HG02759 (cell line): ENCODE data around the gene MTNR1A.

Experiments
- ATAC-seq: cut with Tn5 transposase; IDR thresholded peaks from one replicate; pipeline ENCODE4 v1.9.1; 2021; ENCODE audit warnings: mild to moderate bottlenecking, moderate library complexity; ENCODE audit not compliant: unreplicated experiment

MTNR1A gene

DNA sequence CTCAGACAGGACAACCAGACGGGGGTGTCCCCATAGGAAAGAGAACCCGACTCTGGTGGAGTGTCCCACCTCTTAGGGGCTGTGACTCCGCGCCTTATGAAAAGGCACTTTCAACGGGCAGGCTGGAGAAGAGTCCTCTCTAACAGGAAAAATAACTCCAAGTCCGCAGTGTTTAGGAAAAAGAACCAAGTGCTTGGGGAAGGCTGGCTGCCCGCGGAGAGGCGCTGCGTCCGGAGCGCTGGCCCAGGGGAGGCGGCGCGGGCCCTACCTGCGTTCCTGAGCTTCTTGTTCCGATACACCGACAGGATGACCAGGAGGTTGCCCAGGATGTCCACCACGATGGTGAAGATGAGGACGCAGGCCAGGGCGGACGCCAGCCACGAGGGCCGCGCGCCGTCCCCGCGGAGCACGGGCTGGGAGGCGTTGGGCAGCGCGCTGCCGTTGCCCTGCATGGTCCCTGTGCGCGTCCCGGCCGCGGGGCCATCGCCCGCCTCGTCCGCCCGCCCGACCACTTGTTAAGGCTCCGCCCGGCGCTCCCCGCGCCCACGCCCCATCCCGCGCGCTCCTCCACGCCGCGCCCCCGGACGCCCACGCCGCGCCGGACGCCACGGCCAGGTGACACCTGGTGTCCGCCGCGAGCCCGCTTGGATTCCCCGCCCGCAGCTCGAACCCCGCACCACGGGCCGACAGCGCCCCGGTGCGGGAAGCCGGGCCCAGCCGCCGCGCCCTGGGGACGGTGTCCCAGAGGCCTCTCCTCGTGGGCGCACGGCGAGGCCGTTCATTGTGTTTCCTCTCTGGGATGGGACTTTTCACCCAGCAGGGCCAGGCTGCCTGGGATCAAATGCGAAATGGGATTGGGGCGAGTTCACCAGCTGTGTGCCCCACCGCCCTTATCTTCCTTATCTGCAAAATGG lies at the start of gene MTNR1A:
TSS of gene MTNR1A (minus strand) at position 654 of the 914 bp plus-strand sequence. CDS start at position 452, 202 bp downstream.
- no peak for ATAC-seq

DNA sequence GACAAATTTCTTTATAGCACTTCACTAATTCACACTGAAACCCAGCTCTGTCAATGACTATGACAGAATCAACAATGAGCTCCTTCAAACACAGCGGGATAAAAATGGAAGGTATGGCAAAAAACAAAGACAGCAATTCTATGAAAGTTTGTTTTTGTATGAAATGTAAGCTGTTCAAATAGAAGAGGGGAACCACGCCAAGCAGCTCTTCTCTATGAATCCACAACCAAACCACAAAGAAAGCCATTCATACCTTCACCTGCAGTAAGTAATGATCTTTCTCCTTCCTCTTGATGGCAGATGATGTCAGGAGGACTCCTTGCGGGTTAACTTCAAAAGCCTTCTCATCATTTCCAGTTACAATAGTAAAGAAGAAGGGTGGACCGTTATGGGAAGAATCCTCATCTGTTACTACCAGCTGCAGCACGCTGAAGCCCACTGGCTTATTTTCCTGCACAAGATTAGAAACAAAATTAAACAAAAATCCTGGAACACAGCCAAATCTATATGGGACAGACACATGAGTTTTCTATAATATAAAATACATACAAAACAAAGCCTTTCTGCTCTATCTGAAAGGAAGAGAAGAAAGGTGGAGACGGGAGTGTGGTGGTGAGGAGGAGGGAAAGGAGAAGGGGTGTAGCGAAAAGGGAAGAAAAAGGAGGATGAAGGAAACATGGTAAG lies 48.9 kb upstream of the MTNR1A start:
- ATAC-seq = no peak

GRCh38 chr4:186602978-186603377 lies 47.6 kb upstream of the MTNR1A start:
- ATAC-seq = no peak

DNA sequence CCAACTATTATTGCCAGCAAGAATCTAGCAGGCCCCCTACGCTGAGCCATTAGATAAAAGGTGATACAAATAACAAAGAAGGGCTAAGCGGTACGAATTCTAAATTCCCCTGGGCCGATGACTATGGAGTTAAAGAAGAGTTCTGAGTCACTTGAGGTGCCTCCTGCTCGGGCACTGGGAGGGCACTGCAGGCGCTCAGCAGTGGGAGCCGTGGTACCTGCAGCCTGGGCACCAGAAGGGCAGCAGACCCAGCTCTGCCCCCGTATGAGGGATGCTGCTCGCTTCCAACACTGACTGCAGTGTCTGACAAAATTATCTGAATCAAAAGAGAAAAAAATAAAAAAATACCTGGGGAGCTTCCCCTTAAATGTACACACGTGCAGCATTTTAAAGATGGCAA lies 44.1 kb upstream of the MTNR1A start:
- no peak for ATAC-seq

GRCh38 chr4:186598686-186599085 lies 43.3 kb upstream of the MTNR1A start:
- ATAC-seq = no peak

DNA sequence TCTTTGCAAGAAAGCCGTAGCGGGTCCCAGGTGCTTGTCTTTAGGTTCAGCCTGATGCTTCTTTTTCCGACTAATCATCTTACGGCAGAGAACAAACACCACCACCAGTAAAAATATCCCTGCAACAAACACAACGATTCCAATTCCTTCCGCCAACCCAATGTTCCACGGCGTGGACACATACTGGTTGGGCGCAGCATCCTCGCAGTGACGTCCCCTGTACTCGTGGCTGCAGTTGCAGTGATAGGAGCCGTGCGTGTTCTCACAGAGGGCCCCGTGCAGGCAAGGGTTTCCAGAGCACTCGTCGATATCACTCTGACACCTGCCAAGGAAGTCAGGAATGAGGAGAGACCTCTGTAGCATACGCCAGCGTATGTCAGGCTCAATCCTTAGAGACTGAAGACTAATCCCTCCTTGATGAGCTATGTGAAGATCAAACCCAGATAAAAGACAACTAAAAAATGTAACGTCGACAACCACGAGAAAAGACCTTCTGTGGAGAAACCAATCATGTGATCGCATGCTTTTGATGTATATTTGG lies 41.6 kb upstream of the MTNR1A start:
- no peak for ATAC-seq

DNA sequence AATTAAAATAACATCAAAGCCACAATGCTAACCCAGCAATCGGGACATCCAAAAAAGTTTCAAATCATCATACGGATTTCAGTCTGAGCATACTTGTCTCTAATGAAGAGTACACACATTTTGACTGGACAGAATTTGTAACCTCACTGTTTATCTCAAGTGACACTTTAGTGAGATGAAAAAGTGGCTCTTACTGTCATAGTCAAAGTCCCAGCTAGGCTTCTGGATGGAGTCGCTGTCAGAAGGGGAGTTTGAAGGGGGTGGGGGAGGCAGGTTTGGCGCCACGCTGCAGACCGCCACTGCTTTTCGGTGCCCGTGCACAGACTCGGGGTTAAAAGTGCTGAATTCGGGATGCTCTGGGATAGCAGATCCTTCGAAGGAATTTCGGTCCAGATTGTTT lies 41.0 kb upstream of the MTNR1A start:
- no peak for ATAC-seq

GRCh38 chr4:186593587-186593973 lies 38.2 kb upstream of the MTNR1A start:
- no peak for ATAC-seq

- no peak for ATAC-seq
Observed at GRCh38 chr4:186592966-186593586, 37.7 kb upstream of the MTNR1A start.

DNA sequence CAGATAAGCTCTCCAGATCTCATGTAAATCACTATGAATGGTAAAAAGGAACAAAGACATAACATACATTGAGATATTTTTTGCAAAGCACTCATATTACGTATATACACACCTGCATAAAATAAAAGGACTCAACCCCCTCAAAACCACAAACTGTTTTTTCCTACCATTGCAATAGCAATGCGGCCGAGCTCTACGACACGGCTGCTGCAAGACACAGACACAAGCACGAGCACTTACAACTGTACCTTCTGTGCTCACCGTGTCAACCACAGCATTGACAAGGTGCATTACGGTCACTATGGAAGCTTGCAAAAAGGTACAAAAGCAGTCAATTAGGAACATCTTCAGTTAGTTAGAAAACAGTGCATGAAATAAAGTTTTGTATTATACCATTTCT lies 37.1 kb upstream of the MTNR1A start:
- no peak for ATAC-seq

- no peak for ATAC-seq
Observed at GRCh38 chr4:186591651-186592050, 36.3 kb upstream of the MTNR1A start.

- no peak for ATAC-seq
Observed at GRCh38 chr4:186588503-186588902, 33.1 kb upstream of the MTNR1A start.

- peak; percentile 71 for ATAC-seq
Observed at GRCh38 chr4:186587416-186588018, 32.1 kb upstream of the MTNR1A start.

- ATAC-seq = no peak
Observed at GRCh38 chr4:186586205-186586604, 30.8 kb upstream of the MTNR1A start.

DNA sequence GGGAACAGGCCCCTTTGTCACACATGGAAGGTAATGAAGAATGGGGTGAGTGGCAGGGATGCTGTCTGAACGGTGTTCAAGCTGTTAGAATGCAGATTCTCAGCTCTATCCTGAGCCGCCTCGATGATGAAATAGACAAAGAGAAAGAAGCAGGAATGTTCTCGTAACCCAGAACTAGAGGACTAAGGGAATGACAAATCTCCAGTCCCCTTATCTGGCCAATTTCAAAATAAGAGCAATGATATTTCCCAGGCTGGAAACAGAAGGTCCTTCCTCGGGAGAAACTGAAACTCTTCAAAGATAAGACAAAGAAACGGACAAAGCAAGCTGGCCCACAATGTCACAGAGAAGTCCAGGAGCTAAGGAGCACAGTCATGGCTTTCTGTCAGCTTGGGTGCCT lies 29.5 kb upstream of the MTNR1A start:
- no peak for ATAC-seq

GRCh38 chr4:186581421-186581820 lies 26.1 kb upstream of the MTNR1A start:
- ATAC-seq = no peak

DNA sequence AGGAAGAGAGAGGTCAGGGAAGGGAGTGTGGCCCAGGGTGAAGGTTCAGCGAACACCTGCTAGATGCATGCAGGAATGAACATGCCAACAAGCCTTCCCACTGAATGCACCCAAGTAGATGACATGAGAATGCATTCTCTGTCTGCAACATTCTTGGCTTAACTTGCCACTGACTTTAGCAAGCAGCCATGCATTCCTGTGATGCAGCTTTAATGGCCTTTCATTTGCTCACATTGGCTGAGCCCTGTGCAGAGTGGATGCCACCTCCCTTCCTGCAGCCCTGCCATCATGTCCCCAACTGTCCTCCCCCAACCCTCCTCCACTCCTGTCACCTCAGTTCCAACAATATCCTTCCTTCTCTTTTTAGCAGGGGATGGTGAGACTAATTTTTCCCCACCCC lies 25.3 kb upstream of the MTNR1A start:
- no peak for ATAC-seq

DNA sequence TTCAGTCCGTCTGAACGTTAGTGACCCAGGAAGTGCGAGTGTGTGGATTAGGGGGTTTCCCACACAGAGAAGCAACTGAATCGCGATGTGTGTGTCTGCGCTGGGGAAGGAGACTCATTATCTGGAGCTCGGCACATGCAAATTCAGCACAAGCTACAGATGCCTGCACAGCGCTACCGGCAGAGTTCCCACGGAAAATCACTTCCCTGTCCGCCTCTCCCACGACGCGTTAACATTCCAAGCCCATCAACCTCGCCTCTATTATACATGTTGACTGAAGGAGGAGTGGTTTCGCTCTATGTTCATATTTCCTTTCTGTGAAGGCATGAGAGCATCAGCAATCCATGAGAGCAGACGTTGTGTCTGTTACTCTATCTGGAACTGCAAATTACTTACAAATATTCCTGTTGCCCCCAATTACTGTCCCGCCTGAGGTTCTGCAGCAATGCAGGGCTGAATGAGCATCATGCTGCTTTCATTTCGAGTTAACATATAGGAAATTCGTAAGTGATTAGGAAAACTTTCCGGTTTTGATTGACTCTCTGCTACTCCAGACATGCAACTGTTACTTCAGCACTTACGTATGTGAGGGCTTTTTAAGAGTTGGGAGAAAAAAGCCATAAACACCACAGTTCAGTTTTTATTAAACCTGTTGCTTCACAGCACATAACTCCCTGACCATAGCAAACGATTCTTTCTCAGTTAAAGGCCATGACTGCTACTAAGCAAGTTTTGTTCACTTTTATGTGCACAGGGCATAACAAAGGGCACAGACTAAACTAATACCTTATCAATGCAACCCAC lies 15.0 kb upstream of the MTNR1A start:
- ATAC-seq = no peak

DNA sequence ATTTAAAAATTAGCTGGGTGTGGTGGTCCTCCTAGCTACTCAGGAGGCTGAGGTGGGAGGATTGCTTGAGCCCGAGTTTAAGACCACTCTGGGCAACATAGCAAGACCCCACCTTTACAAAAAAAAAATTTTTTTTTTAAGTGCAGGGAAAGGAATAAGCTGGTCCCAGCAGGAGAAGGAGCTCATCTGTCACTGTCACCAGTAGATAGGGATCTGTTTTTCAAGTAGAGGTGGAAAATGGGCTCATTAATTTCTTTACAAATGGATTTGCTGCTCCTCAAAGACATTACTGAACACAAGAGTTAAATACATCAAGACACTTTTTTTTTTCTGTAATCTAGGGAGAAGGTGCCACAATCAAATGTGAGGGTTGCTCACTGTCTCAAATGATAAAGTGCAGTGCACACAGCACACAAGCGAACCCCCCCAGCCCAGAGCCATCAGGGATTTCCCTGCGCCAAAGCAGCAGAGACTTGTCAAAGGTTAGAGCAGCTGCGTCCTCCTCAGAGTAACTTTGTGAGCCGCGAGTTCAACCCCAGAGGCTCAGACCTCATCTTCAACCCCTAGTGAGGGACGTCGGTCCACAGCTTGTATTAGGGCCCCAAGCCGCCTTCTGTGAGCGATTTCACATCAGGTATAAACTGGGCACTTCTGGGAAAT lies 14.3 kb upstream of the MTNR1A start:
- ATAC-seq = no peak

DNA sequence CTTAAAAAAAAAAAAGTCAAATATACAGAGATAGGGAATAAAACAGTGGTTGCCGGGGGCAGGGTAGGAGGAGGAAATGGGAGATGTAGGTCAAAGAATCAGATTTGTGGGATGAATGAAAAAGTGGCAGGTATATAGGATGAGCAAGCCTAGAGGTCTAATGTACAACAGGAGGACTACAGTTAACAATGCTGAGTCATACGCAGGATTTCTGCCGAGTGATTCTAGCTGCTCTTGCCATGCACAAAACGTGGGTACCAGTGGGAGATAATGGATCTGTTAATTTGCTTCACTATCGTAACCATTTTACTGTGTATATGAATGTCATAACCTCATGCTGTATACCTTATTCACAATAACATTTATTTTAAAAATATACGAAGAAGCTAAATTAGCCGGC lies 10.7 kb upstream of the MTNR1A start:
- no peak for ATAC-seq
